HL-60 (cell line): ENCODE results near the gene TOPAZ1.

Experiments used
- GABPA ChIP-seq: IDR thresholded peaks from 2 replicates; pipeline ENCODE4 v1.6.1; 2012; ENCODE audit warnings: low read depth
- POLR2AphosphoS5 ChIP-seq: IDR thresholded peaks from 2 replicates; pipeline ENCODE4 v1.6.1; 2012; ENCODE audit warnings: low read depth
- SPI1 ChIP-seq: IDR thresholded peaks from 2 replicates; pipeline ENCODE4 v1.6.1; 2012; ENCODE audit warnings: low read depth, mild to moderate bottlenecking, borderline replicate concordance
- TF ChIP-seq, protein P1 (sequence below): IDR thresholded peaks from one replicate; pipeline ENCODE4 v1.5.1; 2011; ENCODE audit warnings: low read length, control low read depth, inconsistent platforms; ENCODE audit not compliant: insufficient read depth
- TF ChIP-seq, protein P2 (sequence below): IDR thresholded peaks from 2 replicates; pipeline ENCODE4 v1.6.1; 2012; ENCODE audit warnings: low read depth; ENCODE audit not compliant: insufficient replicate concordance

DNA sequence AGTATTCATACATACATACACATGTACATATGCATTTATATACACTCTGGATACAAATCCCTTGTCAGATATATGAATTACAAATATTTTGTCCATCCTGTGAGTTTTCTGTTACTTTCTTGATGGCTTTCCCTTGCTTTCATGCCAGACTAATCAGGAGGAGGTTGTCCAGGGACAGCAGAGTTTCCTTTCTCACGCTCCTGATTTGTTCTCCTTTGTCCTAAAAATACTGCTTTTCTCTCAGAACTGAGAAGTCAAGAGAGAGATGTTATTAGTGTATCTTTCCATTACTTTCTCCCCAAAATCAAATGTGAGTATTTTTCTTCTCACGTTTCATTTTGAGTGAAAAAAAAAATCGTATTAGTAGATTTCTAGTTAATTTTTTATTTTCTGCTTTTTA, 84.8 kb downstream of the TOPAZ1 start:
- TF ChIP-seq, protein P1, sequence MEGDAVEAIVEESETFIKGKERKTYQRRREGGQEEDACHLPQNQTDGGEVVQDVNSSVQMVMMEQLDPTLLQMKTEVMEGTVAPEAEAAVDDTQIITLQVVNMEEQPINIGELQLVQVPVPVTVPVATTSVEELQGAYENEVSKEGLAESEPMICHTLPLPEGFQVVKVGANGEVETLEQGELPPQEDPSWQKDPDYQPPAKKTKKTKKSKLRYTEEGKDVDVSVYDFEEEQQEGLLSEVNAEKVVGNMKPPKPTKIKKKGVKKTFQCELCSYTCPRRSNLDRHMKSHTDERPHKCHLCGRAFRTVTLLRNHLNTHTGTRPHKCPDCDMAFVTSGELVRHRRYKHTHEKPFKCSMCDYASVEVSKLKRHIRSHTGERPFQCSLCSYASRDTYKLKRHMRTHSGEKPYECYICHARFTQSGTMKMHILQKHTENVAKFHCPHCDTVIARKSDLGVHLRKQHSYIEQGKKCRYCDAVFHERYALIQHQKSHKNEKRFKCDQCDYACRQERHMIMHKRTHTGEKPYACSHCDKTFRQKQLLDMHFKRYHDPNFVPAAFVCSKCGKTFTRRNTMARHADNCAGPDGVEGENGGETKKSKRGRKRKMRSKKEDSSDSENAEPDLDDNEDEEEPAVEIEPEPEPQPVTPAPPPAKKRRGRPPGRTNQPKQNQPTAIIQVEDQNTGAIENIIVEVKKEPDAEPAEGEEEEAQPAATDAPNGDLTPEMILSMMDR, result no peak
- no peak for TF ChIP-seq POLR2AphosphoS5
- TF ChIP-seq, protein P2, sequence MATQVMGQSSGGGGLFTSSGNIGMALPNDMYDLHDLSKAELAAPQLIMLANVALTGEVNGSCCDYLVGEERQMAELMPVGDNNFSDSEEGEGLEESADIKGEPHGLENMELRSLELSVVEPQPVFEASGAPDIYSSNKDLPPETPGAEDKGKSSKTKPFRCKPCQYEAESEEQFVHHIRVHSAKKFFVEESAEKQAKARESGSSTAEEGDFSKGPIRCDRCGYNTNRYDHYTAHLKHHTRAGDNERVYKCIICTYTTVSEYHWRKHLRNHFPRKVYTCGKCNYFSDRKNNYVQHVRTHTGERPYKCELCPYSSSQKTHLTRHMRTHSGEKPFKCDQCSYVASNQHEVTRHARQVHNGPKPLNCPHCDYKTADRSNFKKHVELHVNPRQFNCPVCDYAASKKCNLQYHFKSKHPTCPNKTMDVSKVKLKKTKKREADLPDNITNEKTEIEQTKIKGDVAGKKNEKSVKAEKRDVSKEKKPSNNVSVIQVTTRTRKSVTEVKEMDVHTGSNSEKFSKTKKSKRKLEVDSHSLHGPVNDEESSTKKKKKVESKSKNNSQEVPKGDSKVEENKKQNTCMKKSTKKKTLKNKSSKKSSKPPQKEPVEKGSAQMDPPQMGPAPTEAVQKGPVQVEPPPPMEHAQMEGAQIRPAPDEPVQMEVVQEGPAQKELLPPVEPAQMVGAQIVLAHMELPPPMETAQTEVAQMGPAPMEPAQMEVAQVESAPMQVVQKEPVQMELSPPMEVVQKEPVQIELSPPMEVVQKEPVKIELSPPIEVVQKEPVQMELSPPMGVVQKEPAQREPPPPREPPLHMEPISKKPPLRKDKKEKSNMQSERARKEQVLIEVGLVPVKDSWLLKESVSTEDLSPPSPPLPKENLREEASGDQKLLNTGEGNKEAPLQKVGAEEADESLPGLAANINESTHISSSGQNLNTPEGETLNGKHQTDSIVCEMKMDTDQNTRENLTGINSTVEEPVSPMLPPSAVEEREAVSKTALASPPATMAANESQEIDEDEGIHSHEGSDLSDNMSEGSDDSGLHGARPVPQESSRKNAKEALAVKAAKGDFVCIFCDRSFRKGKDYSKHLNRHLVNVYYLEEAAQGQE, result no peak
- no peak for TF ChIP-seq GABPA
- TF ChIP-seq SPI1, result no peak
